Uterus (tissue), 4 donors: ENCODE results near the gene PCLO. TPM values are rescaled to one million over a fixed set of nuclear protein-coding genes. Genes with fewer than 3 reads are reported as not detected.

Experiments
- DNase-seq, 2 donors: peaks; one replicate each; pipeline ENCODE4 v3.0.0-alpha.2; 2019 to 2020
- H3K27ac ChIP-seq, 2 donors: fragments of 200-600 bp; sonication (generic); 1 replicate in 1 of 2; 2 replicates in 1 of 2; pipeline ENCODE4 v1.5.1; 2016 to 2018
- H3K27me3 ChIP-seq, 2 donors: fragments of 200-600 bp; sonication (generic); one replicate each; pipeline ENCODE4 v1.5.1; 2018 to 2019; ENCODE audit warnings: control low read depth in 1 of 2
- H3K36me3 ChIP-seq, 2 donors: fragments of 200-600 bp; sonication (generic); one replicate each; pipeline ENCODE4 v1.5.1; 2019; ENCODE audit warnings: control low read depth in 1 of 2
- H3K4me1 ChIP-seq, 2 donors: fragments of 200-600 bp; sonication (generic); one replicate each; pipeline ENCODE4 v1.5.1; 2018 to 2019; ENCODE audit warnings: control low read depth in 1 of 2
- H3K4me3 ChIP-seq, 2 donors: fragments of 200-600 bp; sonication (generic); 1 replicate in 1 of 2; 2 replicates in 1 of 2; pipeline ENCODE4 v1.5.1; 2018 to 2019; ENCODE audit warnings: mild to moderate bottlenecking in 1 of 2
- H3K9me3 ChIP-seq, 2 donors: fragments of 200-600 bp; sonication (generic); one replicate each; pipeline ENCODE4 v1.5.1; 2019; ENCODE audit warnings: control low read depth in 1 of 2
- CTCF ChIP-seq, 4 experiments: fragments of 200-600 bp in 2 of 4; fragments of 450-650 bp in 2 of 4; sonication (generic) in 2 of 4; IDR thresholded peaks; one replicate each; pipeline ENCODE4 v1.5.1; 2016 to 2019; ENCODE audit warnings: antibody characterized with exemption in 4 of 4, mild to moderate bottlenecking in 2 of 4, moderate library complexity in 1 of 4
- POLR2A ChIP-seq, 2 donors: fragments of 450-650 bp; IDR thresholded peaks; one replicate each; pipeline ENCODE4 v1.6.1; 2016; ENCODE audit warnings: antibody characterized with exemption in 2 of 2, mild to moderate bottlenecking in 1 of 2, moderate library complexity in 1 of 2
- intact Hi-C: fragments of 100-400 bp; cut with DNase I; formaldehyde crosslinking; loops from one replicate; pipeline ENCODE4 v1.15.1; 2023; ENCODE audit warnings: low total_unique reads
- total RNA-seq, 4 donors: library from RNA; depleted of rRNA in 3 of 4; stranded (reverse); fragments of >200 nt in 3 of 4; gene quantifications; one replicate each; pipeline versions ENCODE4 v1.1.0 to v1.2.4, GENCODE V29; 2014 to 2023
- donor health status: DM: yes; HTN: yes; CAD: no.

The PCLO gene, protein sequence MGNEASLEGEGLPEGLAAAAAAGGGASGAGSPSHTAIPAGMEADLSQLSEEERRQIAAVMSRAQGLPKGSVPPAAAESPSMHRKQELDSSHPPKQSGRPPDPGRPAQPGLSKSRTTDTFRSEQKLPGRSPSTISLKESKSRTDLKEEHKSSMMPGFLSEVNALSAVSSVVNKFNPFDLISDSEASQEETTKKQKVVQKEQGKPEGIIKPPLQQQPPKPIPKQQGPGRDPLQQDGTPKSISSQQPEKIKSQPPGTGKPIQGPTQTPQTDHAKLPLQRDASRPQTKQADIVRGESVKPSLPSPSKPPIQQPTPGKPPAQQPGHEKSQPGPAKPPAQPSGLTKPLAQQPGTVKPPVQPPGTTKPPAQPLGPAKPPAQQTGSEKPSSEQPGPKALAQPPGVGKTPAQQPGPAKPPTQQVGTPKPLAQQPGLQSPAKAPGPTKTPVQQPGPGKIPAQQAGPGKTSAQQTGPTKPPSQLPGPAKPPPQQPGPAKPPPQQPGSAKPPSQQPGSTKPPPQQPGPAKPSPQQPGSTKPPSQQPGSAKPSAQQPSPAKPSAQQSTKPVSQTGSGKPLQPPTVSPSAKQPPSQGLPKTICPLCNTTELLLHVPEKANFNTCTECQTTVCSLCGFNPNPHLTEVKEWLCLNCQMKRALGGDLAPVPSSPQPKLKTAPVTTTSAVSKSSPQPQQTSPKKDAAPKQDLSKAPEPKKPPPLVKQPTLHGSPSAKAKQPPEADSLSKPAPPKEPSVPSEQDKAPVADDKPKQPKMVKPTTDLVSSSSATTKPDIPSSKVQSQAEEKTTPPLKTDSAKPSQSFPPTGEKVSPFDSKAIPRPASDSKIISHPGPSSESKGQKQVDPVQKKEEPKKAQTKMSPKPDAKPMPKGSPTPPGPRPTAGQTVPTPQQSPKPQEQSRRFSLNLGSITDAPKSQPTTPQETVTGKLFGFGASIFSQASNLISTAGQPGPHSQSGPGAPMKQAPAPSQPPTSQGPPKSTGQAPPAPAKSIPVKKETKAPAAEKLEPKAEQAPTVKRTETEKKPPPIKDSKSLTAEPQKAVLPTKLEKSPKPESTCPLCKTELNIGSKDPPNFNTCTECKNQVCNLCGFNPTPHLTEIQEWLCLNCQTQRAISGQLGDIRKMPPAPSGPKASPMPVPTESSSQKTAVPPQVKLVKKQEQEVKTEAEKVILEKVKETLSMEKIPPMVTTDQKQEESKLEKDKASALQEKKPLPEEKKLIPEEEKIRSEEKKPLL (N-terminal part only)
- total RNA-seq, result 1 to 10 TPM in 2 of 4 donors, under 1 TPM in 2; 0.26 to 4.4 (median 1.4) TPM

GRCh38 chr7:83162402-83163256 is at the start of gene PCLO:
Gene PCLO, minus strand, starts transcription at chr7:83162884. Its CDS starts 292 bp downstream, at chr7:83162592.
- Histone ChIP-seq H3K27ac (no peak within 1 kb of the TSS), H3K36me3 (no peaks in the 10 kb centered on the region), H3K4me1 (no peaks in the 10 kb centered on the region), H3K27me3 (no peaks in the 10 kb centered on the region), H3K9me3 (no peaks in the 10 kb centered on the region), H3K4me3 (peak within 1 kb of the TSS; percentile 23 to 43)
- DNase-seq, result peak; percentile 29 to 31
- intact Hi-C loops, result no loop called here
- TF ChIP-seq POLR2A (IDR thresholded peaks at IDR 0.05) (peak in 1 of 2 donors; percentile 40), CTCF (IDR thresholded peaks at IDR 0.05) (no peak)

DNA sequence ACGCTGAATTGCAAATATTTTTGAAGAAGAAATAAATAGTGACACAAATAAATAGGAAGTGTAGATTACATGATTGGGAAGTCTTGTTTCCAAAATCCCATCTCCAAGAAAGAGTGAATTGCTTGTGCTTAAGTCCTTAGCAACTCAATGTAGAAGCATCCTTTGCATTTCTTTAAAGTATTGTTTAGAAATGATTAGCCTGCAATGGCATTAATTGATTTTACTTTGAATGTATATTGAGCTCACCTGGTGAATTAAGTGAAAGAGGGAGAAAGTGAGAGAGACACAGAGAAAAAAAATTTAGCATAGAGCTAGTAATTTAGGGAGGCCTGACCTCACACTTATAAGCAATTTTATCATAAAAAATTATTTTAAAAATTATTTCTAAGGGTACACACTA is 49.0 kb upstream of the PCLO start:
- H3K4me3 ChIP-seq, result no peak overlapping the region
- H3K4me1 ChIP-seq, result no peaks in the 10 kb centered on the region
- no peaks in the 10 kb centered on the region for H3K36me3 ChIP-seq
- intact Hi-C loops, result no loop called here
- no peaks in the 10 kb centered on the region for H3K9me3 ChIP-seq
- no peak overlapping the region for H3K27ac ChIP-seq
- H3K27me3 ChIP-seq, result no peaks in the 10 kb centered on the region
- DNase-seq, result no peak
- no peak for TF ChIP-seq CTCF (IDR thresholded peaks at IDR 0.05)
- TF ChIP-seq POLR2A (IDR thresholded peaks at IDR 0.05), result no peak

DNA sequence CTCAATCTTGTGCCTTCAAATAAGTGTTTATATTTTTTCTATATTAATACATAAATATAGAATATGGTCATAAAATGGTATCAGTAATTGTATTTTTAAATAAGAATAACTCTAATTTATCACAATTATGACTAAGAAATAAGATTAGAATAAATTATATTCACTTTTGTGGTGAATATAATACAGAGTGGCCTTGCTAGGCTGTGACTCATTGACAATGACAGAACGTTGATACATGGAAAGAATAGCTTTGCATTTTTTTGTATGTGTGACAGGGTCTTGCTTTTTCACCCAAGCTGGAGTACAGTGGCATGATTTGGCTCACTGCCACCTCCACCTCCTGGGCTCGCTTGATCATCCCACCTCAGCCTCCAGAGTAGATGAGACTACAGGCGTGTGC is 47.8 kb upstream of the PCLO start:
- TF ChIP-seq POLR2A (IDR thresholded peaks at IDR 0.05) (no peak), CTCF (IDR thresholded peaks at IDR 0.05) (no peak)
- H3K4me1 ChIP-seq, result no peaks in the 10 kb centered on the region
- no peaks in the 10 kb centered on the region for H3K27me3 ChIP-seq
- DNase-seq, result no peak
- no peaks in the 10 kb centered on the region for H3K36me3 ChIP-seq
- no peak overlapping the region for H3K27ac ChIP-seq
- intact Hi-C loops, result no loop called here
- no peak overlapping the region for H3K4me3 ChIP-seq
- H3K9me3 ChIP-seq, result no peaks in the 10 kb centered on the region

DNA sequence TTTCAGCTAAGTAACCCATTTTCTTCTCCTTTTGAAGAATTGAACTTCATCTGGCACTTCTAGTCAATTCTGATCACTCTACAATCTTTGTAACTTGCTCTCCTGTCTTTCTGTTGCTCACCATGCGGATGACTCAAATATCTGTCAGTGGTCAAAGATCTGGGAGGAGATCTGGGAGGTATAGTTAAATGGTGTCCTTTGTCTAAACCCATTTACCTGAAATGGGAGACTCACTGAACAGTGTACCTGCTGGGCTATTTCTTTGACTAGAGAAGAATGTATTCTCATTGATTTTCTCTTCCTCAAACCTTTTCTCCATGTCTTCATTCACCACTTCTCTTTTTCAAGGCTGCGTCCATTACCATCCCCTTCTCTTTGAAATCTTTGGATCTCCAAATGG is 42.0 kb upstream of the PCLO start:
- Histone ChIP-seq H3K36me3 (no peaks in the 10 kb centered on the region), H3K27me3 (no peaks in the 10 kb centered on the region), H3K4me1 (no peaks in the 10 kb centered on the region), H3K9me3 (no peaks in the 10 kb centered on the region), H3K27ac (no peak overlapping the region), H3K4me3 (no peak overlapping the region)
- TF ChIP-seq POLR2A (IDR thresholded peaks at IDR 0.05) (no peak), CTCF (IDR thresholded peaks at IDR 0.05) (no peak)
- intact Hi-C loops, result no loop called here
- no peak for DNase-seq
